Vagina (tissue), 2 donors: ENCODE results near the gene EVC.

Experiments
- CTCF ChIP-seq, 3 experiments: fragments of 450-650 bp in 2 of 3; fragments of 200-600 bp in 1 of 3; sonication (generic) in 1 of 3; IDR thresholded peaks; one replicate each; pipeline ENCODE4 v1.5.1; 2017 to 2019; ENCODE audit warnings: antibody characterized with exemption in 3 of 3, mild to moderate bottlenecking in 2 of 3, moderate library complexity in 2 of 3
- POLR2AphosphoS5 ChIP-seq, 2 donors: sonication (generic); formaldehyde crosslinking; IDR thresholded peaks; one replicate each; pipeline ENCODE4 v1.9.0; 2017; ENCODE audit warnings: antibody characterized with exemption in 2 of 2, mild to moderate bottlenecking in 2 of 2, low read depth in 1 of 2; ENCODE audit not compliant: insufficient read depth in 1 of 2

- no peak for TF ChIP-seq CTCF (IDR thresholded peaks at IDR 0.05)
- no peak for TF ChIP-seq POLR2AphosphoS5 (IDR thresholded peaks at IDR 0.05; ENCODE audit: insufficient read depth in 1 of 2, low read depth in 1 of 2)
Observed at GRCh38 chr4:5757954-5758353, 47.0 kb downstream of the EVC start.
